Immature natural killer cell (primary cell): ENCODE data around the gene GPR150. TPM values are rescaled to one million over a fixed set of nuclear protein-coding genes. Genes with fewer than 3 reads are reported as not detected.
"Not testable (repeated sequence)": the region's sequence is repeated elsewhere in the genome, so short reads cannot be mapped to it uniquely, and the experiment has no call there.

ENCODE experiments used
- DNase-seq, 3 donors: peaks; one replicate each; pipeline ENCODE4 v3.0.0; 2022; ENCODE audit warnings: mixed read lengths in 1 of 3
- H3K27ac Mint-ChIP-seq, 6 donors: one replicate each; pipeline ENCODE4 v1.8.0; 2020; ENCODE audit warnings: mixed read lengths in 6 of 6, mild to moderate bottlenecking in 5 of 6, inconsistent platforms in 4 of 6, moderate library complexity in 3 of 6
- H3K27me3 Mint-ChIP-seq, 3 donors: one replicate each; pipeline ENCODE4 v1.8.0; 2020 to 2021; ENCODE audit warnings: low read depth in 3 of 3, mild to moderate bottlenecking in 3 of 3, mixed read lengths in 3 of 3, moderate library complexity in 3 of 3, inconsistent platforms in 1 of 3
- H3K36me3 Mint-ChIP-seq, 3 donors: one replicate each; pipeline ENCODE4 v1.8.0; 2020; ENCODE audit warnings: mixed read lengths in 3 of 3, inconsistent platforms in 2 of 3, mild to moderate bottlenecking in 2 of 3
- H3K4me1 Mint-ChIP-seq, 2 donors: one replicate each; pipeline ENCODE4 v1.8.0; 2020; ENCODE audit warnings: inconsistent platforms in 2 of 2, mild to moderate bottlenecking in 2 of 2, mixed read lengths in 2 of 2, moderate library complexity in 1 of 2
- H3K4me3 Mint-ChIP-seq, 5 donors: one replicate each; pipeline ENCODE4 v1.8.0; 2020; ENCODE audit warnings: mild to moderate bottlenecking in 5 of 5, mixed read lengths in 5 of 5, inconsistent platforms in 3 of 5, moderate library complexity in 3 of 5
- H3K9me3 Mint-ChIP-seq, 6 donors: one replicate each; pipeline ENCODE4 v1.8.0; 2020; ENCODE audit warnings: mild to moderate bottlenecking in 6 of 6, mixed read lengths in 6 of 6, inconsistent platforms in 4 of 6, moderate library complexity in 3 of 6
- polyA plus RNA-seq, 3 donors: library from polyadenylated mRNA; unstranded; fragments of 300-500 nt; fragmentation: Illumina TruSeq; gene quantifications; one replicate each; pipeline ENCODE4 v1.2.3, GENCODE V29; 2021

Gene GPR150
- polyA plus RNA-seq, 3 donors from 2014 or later = 0.94 to 1.9 (median 1.2) TPM

DNA sequence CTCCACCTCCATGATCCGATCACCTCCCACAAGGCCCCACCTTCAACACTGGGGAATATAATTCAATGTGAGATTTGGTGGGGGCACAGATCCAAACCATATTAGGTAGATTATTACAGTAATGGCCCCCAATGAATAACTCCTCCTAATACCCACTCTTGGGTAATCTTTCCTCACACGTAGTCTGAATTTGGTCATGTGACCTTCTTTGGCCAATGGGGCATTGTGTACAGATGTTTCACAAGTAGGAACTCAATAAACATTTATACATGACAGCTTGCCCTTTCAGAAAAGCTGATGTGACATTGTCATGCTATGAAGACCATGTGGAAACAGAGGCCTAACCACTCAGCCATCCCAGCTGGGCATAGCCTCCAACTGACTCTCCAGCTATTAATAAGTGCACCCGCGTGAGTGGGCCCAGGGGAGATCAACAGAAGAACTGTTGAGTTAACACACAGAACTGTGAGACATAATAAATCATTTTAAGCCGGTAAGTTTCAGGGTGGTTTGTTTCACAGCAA lies 10.6 kb downstream of the GPR150 start:
- H3K9me3 Mint-ChIP-seq = no peaks in the 10 kb centered on the region
- peaks cover 0 to 6% (median 0%) of the 10 kb centered on the region in 3 donors for H3K36me3 Mint-ChIP-seq
- no peak for DNase-seq
- H3K27me3 Mint-ChIP-seq = peaks cover 1 to 4% (median 3%) of the 10 kb centered on the region in 3 donors
- no peak overlapping the region for H3K27ac Mint-ChIP-seq
- peaks cover 13% of the 10 kb centered on the region in 2 donors for H3K4me1 Mint-ChIP-seq
- no peak overlapping the region for H3K4me3 Mint-ChIP-seq

- H3K9me3 Mint-ChIP-seq = no peaks in the 10 kb centered on the region
Measured at GRCh38 chr5:95631255-95631958, 11.5 kb downstream of the GPR150 start.

DNA sequence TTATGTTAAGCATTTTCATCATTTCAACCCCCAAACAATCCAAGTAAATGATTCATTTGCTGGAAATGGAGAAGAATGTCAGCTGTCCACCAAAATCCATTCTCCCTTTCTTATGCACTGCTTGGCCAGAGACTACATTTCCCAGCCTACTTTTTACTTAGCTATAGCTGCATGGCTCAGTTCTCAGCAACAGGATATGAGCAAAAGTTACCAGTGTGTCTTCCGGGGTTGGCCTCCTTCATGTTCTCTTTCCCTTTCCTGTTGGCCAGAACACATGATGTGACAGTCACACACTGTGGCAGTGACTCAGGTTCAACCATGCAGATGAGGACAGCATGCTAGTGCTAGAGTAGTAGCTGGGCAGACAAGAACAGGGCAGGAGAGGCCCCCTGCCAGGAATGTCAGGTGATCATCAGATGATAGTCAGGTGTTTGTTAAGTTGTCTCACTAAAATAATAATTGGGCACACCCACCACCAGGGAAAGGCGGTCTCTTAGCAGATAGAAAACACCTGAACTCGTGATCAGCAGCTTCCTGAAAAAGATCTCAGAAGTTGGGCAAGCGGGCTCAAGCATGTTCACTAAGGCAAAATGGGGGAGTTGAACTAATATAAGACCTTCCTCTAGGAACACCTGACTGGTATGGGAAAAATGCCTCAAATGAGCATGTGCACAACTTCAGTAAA lies 12.2 kb downstream of the GPR150 start:
- Mint-ChIP-seq H3K9me3 (no peaks in the 10 kb centered on the region), H3K27me3 (peaks cover 1 to 6% (median 3%) of the 10 kb centered on the region in 3 donors), H3K27ac (peak overlapping the region; percentile 39 to 83 (median 78)), H3K4me3 (peak overlapping the region in 1 of 5 donors; percentile 6), H3K4me1 (peaks cover 13% of the 10 kb centered on the region in 2 donors), H3K36me3 (peaks cover 0 to 6% (median 0%) of the 10 kb centered on the region in 3 donors)
- DNase-seq = peak; percentile 49 to 68 (median 54)

More at GRCh38 chr5:95631255-95631958, 11.5 kb downstream of the GPR150 start:
- H3K27me3 Mint-ChIP-seq = peaks cover 1 to 6% (median 3%) of the 10 kb centered on the region in 3 donors
- DNase-seq = no peak
- H3K27ac Mint-ChIP-seq = peak overlapping the region in 3 of 6 donors; percentile 74 to 82 (median 78)
- H3K36me3 Mint-ChIP-seq = peaks cover 0 to 6% (median 0%) of the 10 kb centered on the region in 3 donors
- no peak overlapping the region for H3K4me3 Mint-ChIP-seq
- peaks cover 13% of the 10 kb centered on the region in 2 donors for H3K4me1 Mint-ChIP-seq

- not testable (repeated sequence) for H3K4me3 Mint-ChIP-seq, H3K9me3 Mint-ChIP-seq, H3K36me3 Mint-ChIP-seq, DNase-seq, H3K27me3 Mint-ChIP-seq
- peak overlapping the region in 2 of 6 donors; percentile 44 to 74 for H3K27ac Mint-ChIP-seq
- H3K4me1 Mint-ChIP-seq = peaks cover 13% of the 10 kb centered on the region in 2 donors
Measured at GRCh38 chr5:95632942-95633341, 13.1 kb downstream of the GPR150 start.

DNA sequence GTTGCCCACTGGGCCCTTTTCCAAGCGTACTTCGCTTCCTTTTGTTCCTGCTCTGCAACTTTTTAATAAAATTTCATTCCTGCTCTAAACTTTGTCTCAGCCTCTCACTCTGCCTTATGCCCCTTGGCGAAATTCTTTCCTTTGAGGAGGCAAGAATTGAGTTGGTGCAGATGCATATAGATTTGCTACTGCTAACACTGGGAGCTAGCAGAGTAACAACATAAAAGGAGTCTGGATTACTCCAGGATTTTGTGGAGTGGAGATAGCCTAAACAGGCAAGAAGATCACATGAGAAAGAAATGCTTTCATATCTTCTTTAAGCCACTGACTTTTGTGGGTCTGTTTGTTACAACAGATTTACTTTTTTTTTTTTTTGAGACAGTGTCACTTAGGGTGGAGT lies 13.8 kb downstream of the GPR150 start:
- H3K27me3 Mint-ChIP-seq = peaks cover 1 to 6% (median 3%) of the 10 kb centered on the region in 3 donors
- H3K27ac Mint-ChIP-seq = peak overlapping the region in 2 of 6 donors; percentile 21 to 55
- H3K36me3 Mint-ChIP-seq = peaks cover 0 to 6% (median 0%) of the 10 kb centered on the region in 3 donors
- no peak for DNase-seq
- H3K4me3 Mint-ChIP-seq = no peak overlapping the region
- no peaks in the 10 kb centered on the region for H3K9me3 Mint-ChIP-seq
- H3K4me1 Mint-ChIP-seq = peaks cover 13% of the 10 kb centered on the region in 2 donors

DNA sequence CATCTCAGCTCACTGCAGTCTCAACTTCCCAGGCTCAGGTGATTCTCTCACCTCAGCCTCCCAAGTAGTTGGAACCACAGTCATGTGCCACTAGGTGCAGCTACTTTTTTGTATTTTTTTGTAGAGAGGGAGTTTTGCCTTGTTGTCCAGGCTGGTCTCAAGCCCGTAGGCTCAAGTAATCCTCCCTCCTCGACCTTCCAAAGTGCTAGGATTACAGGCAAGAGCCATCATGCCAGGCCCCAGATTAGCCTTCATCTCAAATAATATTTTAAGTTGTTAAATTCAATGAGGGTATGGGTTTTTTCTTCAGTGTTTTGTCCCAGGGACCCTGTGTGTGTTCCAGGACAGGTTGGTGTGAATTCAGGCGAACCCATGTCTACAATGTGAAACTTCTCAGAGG lies 14.2 kb downstream of the GPR150 start:
- Mint-ChIP-seq H3K4me1 (peaks cover 13% of the 10 kb centered on the region in 2 donors), H3K9me3 (no peaks in the 10 kb centered on the region), H3K4me3 (no peak overlapping the region), H3K27ac (no peak overlapping the region), H3K27me3 (peaks cover 1 to 6% (median 4%) of the 10 kb centered on the region in 3 donors), H3K36me3 (peaks cover 0 to 6% (median 0%) of the 10 kb centered on the region in 3 donors)
- DNase-seq = no peak

- Mint-ChIP-seq H3K27me3 (peaks cover 0 to 11% (median 4%) of the 10 kb centered on the region in 3 donors), H3K27ac (no peak overlapping the region), H3K9me3 (no peaks in the 10 kb centered on the region), H3K4me3 (no peak overlapping the region), H3K36me3 (no peaks in the 10 kb centered on the region), H3K4me1 (peaks cover 0 to 2% of the 10 kb centered on the region in 2 donors)
- no peak for DNase-seq
Measured at GRCh38 chr5:95638632-95639031, 18.7 kb downstream of the GPR150 start.

DNA sequence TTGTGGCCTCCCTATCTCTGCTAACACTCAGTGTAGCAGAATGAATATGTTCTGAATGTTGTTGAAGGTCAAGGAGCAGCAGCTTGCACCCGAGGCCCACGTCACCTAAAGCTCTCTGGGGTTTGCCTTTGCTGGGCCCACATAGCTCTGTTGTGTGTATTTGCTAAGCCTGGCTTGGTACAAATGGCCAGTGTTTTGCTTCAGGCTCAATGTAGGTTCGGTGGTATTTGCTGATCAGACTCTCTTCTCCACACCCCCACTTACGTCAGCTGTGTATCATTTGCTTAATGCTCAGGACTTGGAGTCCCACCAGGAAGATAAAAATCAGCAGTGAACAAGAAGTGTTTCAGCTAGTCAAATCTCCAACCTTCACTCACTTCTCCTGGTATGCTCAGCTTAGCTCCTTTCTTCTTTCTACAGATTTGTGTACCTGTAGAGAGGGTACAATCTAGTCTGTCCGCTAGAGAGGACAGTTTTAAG lies 21.9 kb downstream of the GPR150 start:
- no peaks in the 10 kb centered on the region for H3K9me3 Mint-ChIP-seq
- peak overlapping the region in 1 of 6 donors; percentile 31 for H3K27ac Mint-ChIP-seq
- H3K27me3 Mint-ChIP-seq = peaks cover 3 to 12% (median 9%) of the 10 kb centered on the region in 3 donors
- H3K4me3 Mint-ChIP-seq = no peak overlapping the region
- H3K4me1 Mint-ChIP-seq = peaks cover 12 to 21% of the 10 kb centered on the region in 2 donors
- DNase-seq = no peak
- H3K36me3 Mint-ChIP-seq = no peaks in the 10 kb centered on the region

GRCh38 chr5:95643152-95643551 lies 23.3 kb downstream of the GPR150 start:
- Mint-ChIP-seq H3K36me3 (no peaks in the 10 kb centered on the region), H3K4me3 (no peak overlapping the region), H3K4me1 (peaks cover 18 to 33% of the 10 kb centered on the region in 2 donors), H3K27ac (peak overlapping the region in 2 of 6 donors; percentile 42 to 58), H3K27me3 (peaks cover 4 to 14% (median 13%) of the 10 kb centered on the region in 3 donors), H3K9me3 (no peaks in the 10 kb centered on the region)
- DNase-seq = no peak

GRCh38 chr5:95644351-95645042 lies 24.6 kb downstream of the GPR150 start:
- H3K4me3 Mint-ChIP-seq = peak overlapping the region in 3 of 5 donors; percentile 0 to 16 (median 0)

DNA sequence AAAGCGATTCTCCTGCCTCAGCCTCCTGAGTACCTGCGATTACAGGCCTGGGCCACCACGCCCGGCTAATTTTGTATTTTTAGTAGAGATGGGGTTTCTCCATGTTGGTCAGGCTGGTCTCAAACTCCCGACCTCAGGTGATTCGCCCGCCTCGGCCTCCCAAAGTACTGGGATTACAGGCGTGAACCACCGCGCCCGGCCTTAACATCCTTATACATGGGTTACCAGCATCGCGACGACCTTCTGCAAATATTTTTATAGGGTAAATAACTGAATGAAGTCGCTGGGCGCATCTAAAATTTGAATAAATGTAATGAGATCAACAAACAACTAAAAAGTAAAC lies 26.3 kb downstream of the GPR150 start:
- Mint-ChIP-seq H3K27ac (peak overlapping the region; percentile 90 to 95 (median 92)), H3K4me1 (peaks cover 19 to 35% of the 10 kb centered on the region in 2 donors), H3K4me3 (peak overlapping the region; percentile 86 to 92 (median 88)), H3K27me3 (peaks cover 4 to 12% (median 8%) of the 10 kb centered on the region in 3 donors)
- DNase-seq, H3K9me3 Mint-ChIP-seq, H3K36me3 Mint-ChIP-seq: not testable (repeated sequence)

More at GRCh38 chr5:95644351-95645042, 24.6 kb downstream of the GPR150 start:
- Mint-ChIP-seq H3K27ac (peak overlapping the region; percentile 55 to 90 (median 76)), H3K27me3 (peaks cover 4 to 14% (median 8%) of the 10 kb centered on the region in 3 donors), H3K36me3 (no peaks in the 10 kb centered on the region), H3K9me3 (no peaks in the 10 kb centered on the region), H3K4me1 (peaks cover 19 to 35% of the 10 kb centered on the region in 2 donors)
- peak; percentile 36 to 59 (median 49) for DNase-seq

- peak; percentile 98 for DNase-seq
- H3K27me3 Mint-ChIP-seq = peaks cover 4 to 12% (median 8%) of the 10 kb centered on the region in 3 donors
- H3K4me1 Mint-ChIP-seq = peaks cover 19 to 35% of the 10 kb centered on the region in 2 donors
- H3K27ac Mint-ChIP-seq = peak within 1 kb of the TSS; percentile 90 to 95 (median 92)
- H3K36me3 Mint-ChIP-seq = no peaks in the 10 kb centered on the region
- no peaks in the 10 kb centered on the region for H3K9me3 Mint-ChIP-seq
- peak within 1 kb of the TSS; percentile 86 to 92 (median 88) for H3K4me3 Mint-ChIP-seq
Measured at GRCh38 chr5:95646569-95647431, 26.9 kb downstream of the GPR150 start, which contains the start of gene RFESD. RFESD (plus strand) TSS chr5:95646777; CDS start chr5:95652272, 5,495 bp downstream.
